HCT116 (cell line): ENCODE data around the gene RREB1. TPM values are rescaled to one million over a fixed set of nuclear protein-coding genes. Genes with fewer than 3 reads are reported as not detected.

ENCODE experiments used
- ATAC-seq: fragments of 200-7000 bp; cut with Tn5 transposase; 2 replicates; pipeline ENCODE4 v1.9.1; 2020; ENCODE audit warnings: mild to moderate bottlenecking, moderate library complexity
- BruUV-seq: library from RNA; stranded (reverse); fragments of 400-500 nt; replicated peaks from 2 replicates; lab custom pipeline; 2021; lab: Mats Ljungman, UMichigan
- CTCF ChIA-PET: fragments of 300-600 bp; sonication (Branson Sonifier 250); formaldehyde crosslinking; loops from one replicate; lab custom pipeline; 2021; ENCODE audit warnings: antibody characterized with exemption; lab: Charles Lee
- POLR2A ChIA-PET: fragments of 300-600, 350-600 bp; sonication (Branson Sonifier 250); formaldehyde crosslinking; loops from one replicate; lab custom pipeline; 2021; ENCODE audit warnings: antibody characterized with exemption; lab: Charles Lee
- RAD21 ChIA-PET, 2 experiments: fragments of 300-600 bp; sonication (Branson Sonifier 250); formaldehyde crosslinking; loops; one replicate each; lab custom pipeline; 2023; ENCODE audit warnings: low total read pairs in 2 of 2; ENCODE audit not compliant: uncharacterized antibody in 2 of 2, unreplicated experiment in 2 of 2, low non-redundant PET in 1 of 2; lab: Charles Lee
- DNase-seq: peaks from one replicate; pipeline ENCODE4 v3.0.0-alpha.2; 2010; ENCODE audit warnings: low read depth, low spot score
- H2AFZ ChIP-seq: fragments of 200-600 bp; shearing (Covaris generic), sonication (generic); 2 replicates; pipeline ENCODE4 v1.6.1; 2017; ENCODE audit warnings: low read depth, mixed run types, mixed read lengths, antibody characterized with exemption, low read length; ENCODE audit not compliant: poor library complexity, severe bottlenecking
- H3K27ac ChIP-seq: 2 replicates; pipeline ENCODE4 v1.5.1; 2012; ENCODE audit warnings: low read depth, low read length
- H3K27me3 ChIP-seq: fragments of 200-600 bp; sonication (generic); 2 replicates; pipeline ENCODE4 v1.6.1; 2016; ENCODE audit warnings: mixed run types, low read length, mixed read lengths; ENCODE audit not compliant: insufficient read depth
- H3K36me3 ChIP-seq, 2 experiments: fragments of 200-500 bp in 1 of 2; fragments of 200-600 bp in 1 of 2; sonication (Bioruptor generic) in 1 of 2; sonication (generic) in 1 of 2; 2 replicates each; pipeline versions ENCODE4 v1.5.1 to v1.6.1; 2014 to 2016; ENCODE audit warnings: low read length in 2 of 2, inconsistent platforms in 1 of 2, mixed read lengths in 1 of 2, mixed run types in 1 of 2; ENCODE audit not compliant: insufficient read depth in 2 of 2, control insufficient read depth in 1 of 2
- H3K4me1 ChIP-seq, 2 experiments: fragments of 200-600 bp in 1 of 2; sonication (generic) in 1 of 2; 2 replicates each; pipeline versions ENCODE4 v1.5.1 to v1.6.1; 2012 to 2017; ENCODE audit warnings: low read length in 2 of 2, inconsistent platforms in 1 of 2, mild to moderate bottlenecking in 1 of 2, mixed read lengths in 1 of 2, mixed run types in 1 of 2, moderate library complexity in 1 of 2; ENCODE audit not compliant: insufficient read depth in 2 of 2, control insufficient read depth in 1 of 2
- H3K4me2 ChIP-seq: fragments of 200-600 bp; sonication (generic); 2 replicates; pipeline ENCODE4 v1.6.1; 2017; ENCODE audit warnings: mixed run types, low read length, mixed read lengths
- H3K4me3 ChIP-seq, 2 experiments: fragments of 200-600 bp in 1 of 2; sonication (generic) in 1 of 2; replicated peaks in 1 of 2; 2 replicates each; pipeline ENCODE4 v1.5.1; 2011 to 2016; ENCODE audit warnings: low read length in 2 of 2, control low read depth in 1 of 2, low read depth in 1 of 2, mild to moderate bottlenecking in 1 of 2, mixed read lengths in 1 of 2, mixed run types in 1 of 2
- H3K79me2 ChIP-seq: fragments of 200-600 bp; sonication (generic); 2 replicates; pipeline ENCODE4 v1.6.1; 2017; ENCODE audit warnings: mild to moderate bottlenecking, mixed run types, low read length, moderate library complexity, mixed read lengths; ENCODE audit not compliant: insufficient read depth
- H3K9ac ChIP-seq: fragments of 200-600 bp; sonication (generic); 2 replicates; pipeline ENCODE4 v1.6.1; 2016; ENCODE audit warnings: low read length, mixed read lengths
- H3K9me2 ChIP-seq: fragments of 200-600 bp; sonication (generic), shearing (Covaris generic); 2 replicates; pipeline ENCODE4 v1.6.1; 2017; ENCODE audit warnings: mixed run types, mild to moderate bottlenecking, moderate library complexity; ENCODE audit not compliant: insufficient read depth
- H3K9me3 ChIP-seq, 2 experiments: fragments of 200-500 bp in 1 of 2; fragments of 200-600 bp in 1 of 2; sonication (Bioruptor generic) in 1 of 2; sonication (generic) in 1 of 2; 2 replicates each; pipeline ENCODE4 v1.6.1; 2014 to 2017; ENCODE audit warnings: low read length in 2 of 2, mixed read lengths in 2 of 2, inconsistent platforms in 1 of 2, low read depth in 1 of 2, mild to moderate bottlenecking in 1 of 2, mixed run types in 1 of 2, moderate library complexity in 1 of 2; ENCODE audit not compliant: control insufficient read depth in 1 of 2, insufficient read depth in 1 of 2
- H4K20me1 ChIP-seq: fragments of 200-600 bp; sonication (generic), shearing (Covaris generic); 2 replicates; pipeline ENCODE4 v1.6.1; 2017; ENCODE audit warnings: mixed run types, mild to moderate bottlenecking, moderate library complexity; ENCODE audit not compliant: insufficient read depth
- ATF3 ChIP-seq: IDR thresholded peaks from 2 replicates; pipeline ENCODE4 v1.6.1; 2012
- CBX3 ChIP-seq: IDR thresholded peaks from 2 replicates; pipeline ENCODE4 v1.6.1; 2012; ENCODE audit warnings: low read depth
- CEBPB ChIP-seq: IDR thresholded peaks from 2 replicates; pipeline ENCODE4 v1.6.1; 2012; ENCODE audit warnings: low read depth
- EGR1 ChIP-seq: IDR thresholded peaks from 2 replicates; pipeline ENCODE4 v1.6.1; 2012; ENCODE audit warnings: low read depth
- ELF1 ChIP-seq: IDR thresholded peaks from 2 replicates; pipeline ENCODE4 v1.6.1; 2012; ENCODE audit warnings: low read depth, borderline replicate concordance
- EZH2 ChIP-seq: fragments of 200-600 bp; sonication (generic); IDR thresholded peaks from 2 replicates; pipeline ENCODE4 v1.6.1; 2017; ENCODE audit warnings: antibody characterized with exemption, mixed run types
- EZH2phosphoT487 ChIP-seq: fragments of 200-600 bp; IDR thresholded peaks from 2 replicates; pipeline ENCODE4 v1.6.1; 2018; ENCODE audit warnings: antibody characterized with exemption, borderline replicate concordance
- FOSL1 ChIP-seq: IDR thresholded peaks from 2 replicates; pipeline ENCODE4 v1.6.1; 2012; ENCODE audit warnings: low read depth
- JUND ChIP-seq: IDR thresholded peaks from 2 replicates; pipeline ENCODE4 v1.6.1; 2012
- POLR2A ChIP-seq: IDR thresholded peaks from 2 replicates; pipeline ENCODE4 v1.7.0; 2011; ENCODE audit warnings: borderline replicate concordance; ENCODE audit not compliant: insufficient read depth, insufficient read length; ENCODE audit errors: extremely low read depth
- POLR2AphosphoS5 ChIP-seq: IDR thresholded peaks from 2 replicates; pipeline ENCODE4 v1.6.1; 2011; ENCODE audit warnings: mild to moderate bottlenecking, low read depth, low read length, moderate library complexity
- RAD21 ChIP-seq: IDR thresholded peaks from 2 replicates; pipeline ENCODE4 v1.6.1; 2012; ENCODE audit warnings: low read depth, mild to moderate bottlenecking
- SP1 ChIP-seq: IDR thresholded peaks from 2 replicates; pipeline ENCODE4 v1.6.1; 2012; ENCODE audit warnings: low read depth
- SRF ChIP-seq: IDR thresholded peaks from 2 replicates; pipeline ENCODE4 v1.6.1; 2012; ENCODE audit warnings: low read depth
- TCF7L2 ChIP-seq: IDR thresholded peaks from 2 replicates; pipeline ENCODE4 v1.7.0; 2011; ENCODE audit warnings: borderline replicate concordance, inconsistent platforms; ENCODE audit not compliant: insufficient read depth, insufficient read length; ENCODE audit errors: extremely low read depth
- YY1 ChIP-seq: IDR thresholded peaks from 2 replicates; pipeline ENCODE4 v1.6.1; 2011; ENCODE audit warnings: low read length, low read depth, moderate library complexity, mild to moderate bottlenecking; ENCODE audit not compliant: insufficient replicate concordance; ENCODE audit errors: extremely low read depth
- ZNF274 ChIP-seq: fragments of 200-500 bp; sonication (Bioruptor generic); IDR thresholded peaks from 2 replicates; pipeline ENCODE4 v1.6.1; 2014; ENCODE audit warnings: mild to moderate bottlenecking, low read depth, low read length, inconsistent platforms
- intact Hi-C: fragments of 100-400 bp; cut with micrococcal nuclease; formaldehyde crosslinking; loops from 2 replicates; pipeline ENCODE4 v1.10.0; 2022
- total RNA-seq: library from RNA; stranded (reverse); gene quantifications from one replicate; pipeline ENCODE4 v1.2.1, GENCODE V29; 2021; ENCODE audit not compliant: unreplicated experiment
- TF ChIP-seq, protein P1 (sequence below): IDR thresholded peaks from 2 replicates; pipeline ENCODE4 v1.6.1; 2012
- TF ChIP-seq, protein P2 (sequence below): IDR thresholded peaks from 2 replicates; pipeline ENCODE4 v1.6.1; 2012; ENCODE audit warnings: low read depth

The RREB1 gene
- total RNA-seq, 1 experiment from 2014 or later = 47.9 TPM

GRCh38 chr6:7106215-7106751 lies 1.5 kb upstream of the RREB1 start:
- Histone ChIP-seq H3K9me3 (no peaks in the 10 kb centered on the region), H3K36me3 (no peaks in the 10 kb centered on the region), H3K4me1 (peaks cover 14 to 29% of the 10 kb centered on the region in 2 experiments), H3K27me3 (no peaks in the 10 kb centered on the region), H3K9me2 (no peaks in the 10 kb centered on the region), H3K27ac (peak overlapping the region; percentile 92), H4K20me1 (no peaks in the 10 kb centered on the region), H2AFZ (peak overlapping the region; percentile 70), H3K4me3 (peak overlapping the region; percentile 90 to 95; a peak in 3 of 4 replicates), H3K79me2 (peaks cover 30% of the 10 kb centered on the region), H3K4me2 (peak overlapping the region; percentile 94), H3K9ac (peak overlapping the region; percentile 86)
- TF ChIP-seq YY1 (no peak), JUND (no peak), FOSL1 (no peak), SRF (no peak), SP1 (no peak), EZH2phosphoT487 (no peak), EZH2 (no peak), POLR2A (no peak), CEBPB (no peak), RAD21 (no peak), ZNF274 (no peak), CBX3 (no peak), TCF7L2 (no peak), EGR1 (no peak), ELF1 (no peak), POLR2AphosphoS5 (no peak), ATF3 (no peak)
- TF ChIP-seq, protein P1, sequence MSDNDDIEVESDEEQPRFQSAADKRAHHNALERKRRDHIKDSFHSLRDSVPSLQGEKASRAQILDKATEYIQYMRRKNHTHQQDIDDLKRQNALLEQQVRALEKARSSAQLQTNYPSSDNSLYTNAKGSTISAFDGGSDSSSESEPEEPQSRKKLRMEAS = no peak
- TF ChIP-seq, protein P2, sequence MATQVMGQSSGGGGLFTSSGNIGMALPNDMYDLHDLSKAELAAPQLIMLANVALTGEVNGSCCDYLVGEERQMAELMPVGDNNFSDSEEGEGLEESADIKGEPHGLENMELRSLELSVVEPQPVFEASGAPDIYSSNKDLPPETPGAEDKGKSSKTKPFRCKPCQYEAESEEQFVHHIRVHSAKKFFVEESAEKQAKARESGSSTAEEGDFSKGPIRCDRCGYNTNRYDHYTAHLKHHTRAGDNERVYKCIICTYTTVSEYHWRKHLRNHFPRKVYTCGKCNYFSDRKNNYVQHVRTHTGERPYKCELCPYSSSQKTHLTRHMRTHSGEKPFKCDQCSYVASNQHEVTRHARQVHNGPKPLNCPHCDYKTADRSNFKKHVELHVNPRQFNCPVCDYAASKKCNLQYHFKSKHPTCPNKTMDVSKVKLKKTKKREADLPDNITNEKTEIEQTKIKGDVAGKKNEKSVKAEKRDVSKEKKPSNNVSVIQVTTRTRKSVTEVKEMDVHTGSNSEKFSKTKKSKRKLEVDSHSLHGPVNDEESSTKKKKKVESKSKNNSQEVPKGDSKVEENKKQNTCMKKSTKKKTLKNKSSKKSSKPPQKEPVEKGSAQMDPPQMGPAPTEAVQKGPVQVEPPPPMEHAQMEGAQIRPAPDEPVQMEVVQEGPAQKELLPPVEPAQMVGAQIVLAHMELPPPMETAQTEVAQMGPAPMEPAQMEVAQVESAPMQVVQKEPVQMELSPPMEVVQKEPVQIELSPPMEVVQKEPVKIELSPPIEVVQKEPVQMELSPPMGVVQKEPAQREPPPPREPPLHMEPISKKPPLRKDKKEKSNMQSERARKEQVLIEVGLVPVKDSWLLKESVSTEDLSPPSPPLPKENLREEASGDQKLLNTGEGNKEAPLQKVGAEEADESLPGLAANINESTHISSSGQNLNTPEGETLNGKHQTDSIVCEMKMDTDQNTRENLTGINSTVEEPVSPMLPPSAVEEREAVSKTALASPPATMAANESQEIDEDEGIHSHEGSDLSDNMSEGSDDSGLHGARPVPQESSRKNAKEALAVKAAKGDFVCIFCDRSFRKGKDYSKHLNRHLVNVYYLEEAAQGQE = no peak
- ChIA-PET CTCF (interaction anchor here (0.6 to 0.7 kb wide), 2 partner anchors 26 to 288 kb away, joined by 4 to 5 read pairs; no protein-coding TSS in a partner anchor), POLR2A (interaction anchor here (1.2 kb wide), 1 partner anchor 48 kb away, joined by 4 read pairs; no protein-coding TSS in a partner anchor), RAD21 (no interaction called here)
- no peak for DNase-seq
- peak; percentile 2 for ATAC-seq
- no TSS peak for BruUV-seq
- intact Hi-C loops = loop anchor here (5.0 to 10.0 kb wide), 4 partner anchors 44 to 429 kb away; no protein-coding TSS in a partner anchor
